WTC11 (cell line): ENCODE results near the gene ANXA9.

ENCODE experiments used
- CTCF ChIP-seq: fragments of 200-600 bp; IDR thresholded peaks from 2 replicates; pipeline ENCODE4 v1.8.0; 2022; ENCODE audit warnings: antibody characterized with exemption
- E2F5 ChIP-seq: sonication (generic); formaldehyde crosslinking; IDR thresholded peaks from 2 replicates; pipeline ENCODE4 v1.8.1; 2022; ENCODE audit warnings: mild to moderate bottlenecking, moderate library complexity, missing genetic modification reagents
- ELF4 ChIP-seq: sonication (generic); formaldehyde crosslinking; IDR thresholded peaks from 2 replicates; pipeline ENCODE4 v1.8.1; 2022; ENCODE audit warnings: low read depth, mild to moderate bottlenecking, moderate library complexity, missing genetic modification reagents
- FOXK1 ChIP-seq: sonication (generic); formaldehyde crosslinking; IDR thresholded peaks from 2 replicates; pipeline ENCODE4 v1.8.0; 2022; ENCODE audit warnings: mild to moderate bottlenecking, moderate library complexity, missing genetic modification reagents
- KAT7 ChIP-seq: sonication (generic); formaldehyde crosslinking; IDR thresholded peaks from 2 replicates; pipeline ENCODE4 v1.8.1; 2023; ENCODE audit warnings: missing genetic modification reagents, mild to moderate bottlenecking, borderline replicate concordance
- MLX ChIP-seq: sonication (generic); formaldehyde crosslinking; IDR thresholded peaks from 2 replicates; pipeline ENCODE4 v1.8.1; 2023; ENCODE audit warnings: mild to moderate bottlenecking, missing genetic modification reagents, moderate library complexity
- NFYB ChIP-seq: sonication (generic); formaldehyde crosslinking; conservative IDR thresholded peaks from 2 replicates; pipeline ENCODE4 v1.8.0; 2022; ENCODE audit warnings: low read depth, missing genetic modification reagents
- NR2C2 ChIP-seq: sonication (generic); formaldehyde crosslinking; IDR thresholded peaks from 2 replicates; pipeline ENCODE4 v1.8.0; 2022; ENCODE audit warnings: mild to moderate bottlenecking, missing genetic modification reagents
- SMAD3 ChIP-seq: sonication (generic); formaldehyde crosslinking; IDR thresholded peaks from 2 replicates; pipeline ENCODE4 v1.8.0; 2022; ENCODE audit warnings: missing genetic modification reagents, mild to moderate bottlenecking, borderline replicate concordance
- SP1 ChIP-seq: sonication (generic); formaldehyde crosslinking; conservative IDR thresholded peaks from 2 replicates; pipeline ENCODE4 v1.8.1; 2022; ENCODE audit warnings: missing genetic modification reagents
- TEAD1 ChIP-seq: sonication (generic); formaldehyde crosslinking; IDR thresholded peaks from 2 replicates; pipeline ENCODE4 v1.8.0; 2022; ENCODE audit warnings: mild to moderate bottlenecking, missing genetic modification reagents
- TEAD4 ChIP-seq: sonication (generic); formaldehyde crosslinking; IDR thresholded peaks from 2 replicates; pipeline ENCODE4 v1.8.0; 2022; ENCODE audit warnings: mild to moderate bottlenecking, missing genetic modification reagents
- ZNF423 ChIP-seq: fragments of 250-450 bp; sonication (Bioruptor Pico); IDR thresholded peaks from 2 replicates; pipeline ENCODE4 v2.1.2; 2022; ENCODE audit warnings: mild to moderate bottlenecking, moderate library complexity
- TF ChIP-seq, protein P1 (sequence below): sonication (generic); formaldehyde crosslinking; conservative IDR thresholded peaks from 2 replicates; pipeline ENCODE4 v1.8.1; 2022; ENCODE audit warnings: mild to moderate bottlenecking, missing genetic modification reagents

DNA sequence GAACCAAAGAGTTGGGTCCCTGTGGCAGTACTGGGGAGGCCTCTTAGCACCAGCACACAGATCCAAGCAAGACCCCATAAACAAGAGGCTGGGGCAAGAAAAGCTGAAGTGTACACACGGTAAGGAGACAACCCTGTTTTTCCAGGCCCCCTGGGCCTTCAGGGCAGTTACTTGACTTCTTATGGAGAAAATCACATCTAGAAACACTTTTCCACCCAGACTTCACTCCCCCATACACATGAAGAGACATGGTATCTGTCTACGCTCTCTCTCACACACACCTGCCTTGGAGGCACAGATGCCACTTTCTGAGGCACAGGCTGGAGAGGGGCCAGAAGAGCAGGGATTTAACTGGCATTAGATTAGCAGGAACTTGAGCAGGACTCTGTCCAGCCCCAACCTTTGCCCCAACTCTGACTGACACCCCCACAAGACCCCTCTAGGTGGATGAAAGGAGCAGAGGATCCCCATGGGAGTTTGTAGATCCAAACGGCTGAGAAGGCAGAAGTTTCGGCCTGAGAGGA, 9.6 kb upstream of the ANXA9 start:
- no peak for TF ChIP-seq NR2C2 (CRISPR knock-in tag)
- TF ChIP-seq CTCF: no peak
- no peak for TF ChIP-seq E2F5 (CRISPR knock-in tag)
- no peak for TF ChIP-seq KAT7 (CRISPR knock-in tag)
- TF ChIP-seq ELF4 (CRISPR knock-in tag): no peak
- no peak for TF ChIP-seq FOXK1 (CRISPR knock-in tag)
- no peak for TF ChIP-seq ZNF423 (CRISPR knock-in tag)
- TF ChIP-seq, protein P1, sequence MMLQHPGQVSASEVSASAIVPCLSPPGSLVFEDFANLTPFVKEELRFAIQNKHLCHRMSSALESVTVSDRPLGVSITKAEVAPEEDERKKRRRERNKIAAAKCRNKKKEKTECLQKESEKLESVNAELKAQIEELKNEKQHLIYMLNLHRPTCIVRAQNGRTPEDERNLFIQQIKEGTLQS (CRISPR knock-in tag): no peak
- no peak for TF ChIP-seq TEAD4 (CRISPR knock-in tag)
- TF ChIP-seq TEAD1 (CRISPR knock-in tag): no peak
- no peak for TF ChIP-seq SMAD3
- no peak for TF ChIP-seq SP1 (CRISPR knock-in tag)
- no peak for TF ChIP-seq MLX (CRISPR knock-in tag)
- no peak for TF ChIP-seq NFYB
